Stimulated activated CD8-positive, alpha-beta memory T cell treated with anti-CD3 and anti-CD28 coated beads, Interleukin-4, amount 100 ng/mL, for 24 hours (primary cell): ENCODE measurements around the gene EFCAB12.
"Not testable (repeated sequence)": the region's sequence is repeated elsewhere in the genome, so short reads cannot be mapped to it uniquely, and the experiment has no call there.

Experiments
- DNase-seq: peaks from one replicate; pipeline ENCODE4 v3.0.0-alpha.2; 2020; ENCODE audit warnings: low read depth

Gene EFCAB12

DNA sequence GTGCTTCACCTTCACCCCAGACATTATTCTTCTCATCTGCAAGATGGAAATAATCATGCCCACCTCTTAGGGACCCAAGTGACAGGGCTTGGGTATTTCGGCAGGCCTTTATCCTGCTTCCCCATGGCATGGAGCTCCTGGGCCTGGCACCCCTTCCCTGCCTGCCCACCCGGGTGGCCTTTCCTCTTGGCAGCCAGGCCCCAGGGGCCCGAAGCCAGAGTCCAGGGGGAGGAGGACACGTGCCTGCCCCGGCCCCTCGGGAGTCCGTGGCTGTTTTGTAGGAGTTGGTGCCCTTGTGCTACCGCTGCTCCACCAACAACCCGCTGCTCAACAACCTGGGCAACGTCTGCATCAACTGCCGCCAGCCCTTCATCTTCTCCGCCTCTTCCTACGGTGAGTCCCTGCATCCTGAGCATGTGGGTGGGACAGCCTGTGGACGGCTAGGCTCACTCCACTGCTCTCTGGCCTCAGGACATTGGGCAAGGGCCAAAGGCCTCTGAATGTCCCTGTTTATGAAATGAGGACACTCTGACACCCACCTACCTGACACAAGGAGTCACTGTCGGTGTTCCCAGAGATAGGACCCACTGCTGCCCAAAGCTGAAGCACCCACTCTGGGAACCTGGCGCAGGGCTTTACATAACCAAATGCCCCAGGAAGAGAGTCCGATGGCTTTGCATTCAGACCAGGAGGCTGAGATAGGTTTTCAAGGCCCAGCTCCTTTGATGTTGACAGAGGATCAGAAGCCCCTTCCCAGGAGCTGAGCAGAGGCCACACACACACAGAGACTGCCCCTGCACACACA, 34.5 kb downstream of the EFCAB12 start:
- not testable (repeated sequence) for DNase-seq

DNA sequence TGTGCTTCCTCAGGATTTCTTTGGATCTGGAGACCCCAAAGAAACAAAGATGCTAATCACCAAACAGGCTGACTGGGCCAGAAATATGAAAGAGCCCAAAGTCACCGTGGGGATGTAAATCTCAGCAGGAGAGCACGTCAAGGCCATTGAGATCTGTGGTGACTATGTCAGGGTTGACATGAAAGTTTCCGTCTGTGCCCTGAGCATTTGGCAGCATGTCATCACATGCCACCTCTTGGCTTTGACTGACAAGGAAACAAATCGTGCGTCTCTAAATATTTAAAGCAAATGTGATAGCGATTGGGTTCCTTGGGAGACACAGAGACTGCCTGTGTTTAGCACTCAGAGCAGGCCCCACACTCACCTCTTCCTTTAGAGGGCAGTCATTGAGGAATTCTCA, 35.2 kb downstream of the EFCAB12 start:
- no peak for DNase-seq

DNA sequence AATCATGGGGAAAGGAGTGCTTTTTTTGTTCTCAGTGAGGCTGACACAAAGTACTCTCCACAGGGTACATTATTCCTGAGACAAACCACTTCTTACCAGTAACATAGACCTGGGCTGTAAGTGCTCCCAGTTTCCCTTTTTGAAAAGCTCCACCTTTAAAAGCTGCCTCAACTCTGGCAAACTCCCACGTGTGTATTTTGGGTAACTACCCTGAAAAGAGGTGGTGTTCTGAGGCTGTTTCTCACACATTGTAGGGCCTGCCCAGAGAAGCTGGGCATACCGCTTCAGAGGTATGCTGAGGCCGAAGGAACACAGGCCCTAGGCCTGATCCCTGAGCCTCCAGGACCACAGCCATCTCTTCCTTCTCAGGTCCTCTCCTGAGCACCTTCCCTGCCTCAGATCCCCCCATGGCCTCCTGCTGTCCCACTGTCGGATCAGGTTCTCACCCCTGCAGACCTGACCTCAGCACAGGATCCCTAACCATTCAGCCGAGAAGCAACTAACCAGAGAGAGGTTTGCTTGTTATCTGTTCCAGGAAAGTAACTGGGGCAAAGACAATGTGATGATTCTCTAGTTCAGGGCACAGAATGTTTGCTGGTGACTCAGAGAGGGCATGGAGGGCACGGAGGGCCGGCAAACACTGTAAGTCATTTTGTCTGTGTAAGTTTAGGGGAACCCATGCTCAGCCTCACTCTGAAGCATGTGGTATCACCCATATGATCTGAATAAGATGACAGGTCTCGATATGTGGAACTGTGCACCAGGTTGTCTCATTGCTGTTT, 36.1 kb downstream of the EFCAB12 start:
- DNase-seq, result not testable (repeated sequence)

- DNase-seq, result not testable (repeated sequence)
Observed at GRCh38 chr3:129391583-129391982, 36.9 kb downstream of the EFCAB12 start.

GRCh38 chr3:129389572-129389937, 38.9 kb downstream of the EFCAB12 start:
- DNase-seq, result no peak

- DNase-seq, result not testable (repeated sequence)
Observed at GRCh38 chr3:129388791-129389571, 39.5 kb downstream of the EFCAB12 start.

DNA sequence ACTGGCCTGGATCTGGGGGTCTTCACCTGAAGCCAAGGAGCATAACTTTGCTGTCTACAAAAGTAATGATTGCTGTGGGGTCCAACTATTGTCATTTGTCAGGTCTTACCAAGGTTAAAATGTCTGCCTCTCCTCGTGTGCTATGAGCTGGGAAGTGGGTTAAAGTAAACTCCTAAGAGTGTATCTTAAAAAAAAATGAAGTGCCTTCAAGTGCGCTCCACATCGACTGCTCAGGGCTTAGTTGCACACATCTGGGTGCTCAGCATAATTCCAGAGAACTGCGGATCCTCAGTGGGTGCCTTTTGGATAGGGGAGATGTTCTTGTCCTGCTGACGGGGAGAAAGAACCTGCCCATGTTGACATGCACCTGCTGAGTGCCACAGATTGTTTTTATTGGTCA, 40.9 kb downstream of the EFCAB12 start:
- no peak for DNase-seq

- no peak for DNase-seq
Observed at GRCh38 chr3:129386984-129387383, 41.5 kb downstream of the EFCAB12 start.

- DNase-seq, result not testable (repeated sequence)
Observed at GRCh38 chr3:129385507-129385906, 42.9 kb downstream of the EFCAB12 start.

- no peak for DNase-seq
Observed at GRCh38 chr3:129384594-129385323, 43.7 kb downstream of the EFCAB12 start.

- not testable (repeated sequence) for DNase-seq
Observed at GRCh38 chr3:129384103-129384502, 44.3 kb downstream of the EFCAB12 start.

DNA sequence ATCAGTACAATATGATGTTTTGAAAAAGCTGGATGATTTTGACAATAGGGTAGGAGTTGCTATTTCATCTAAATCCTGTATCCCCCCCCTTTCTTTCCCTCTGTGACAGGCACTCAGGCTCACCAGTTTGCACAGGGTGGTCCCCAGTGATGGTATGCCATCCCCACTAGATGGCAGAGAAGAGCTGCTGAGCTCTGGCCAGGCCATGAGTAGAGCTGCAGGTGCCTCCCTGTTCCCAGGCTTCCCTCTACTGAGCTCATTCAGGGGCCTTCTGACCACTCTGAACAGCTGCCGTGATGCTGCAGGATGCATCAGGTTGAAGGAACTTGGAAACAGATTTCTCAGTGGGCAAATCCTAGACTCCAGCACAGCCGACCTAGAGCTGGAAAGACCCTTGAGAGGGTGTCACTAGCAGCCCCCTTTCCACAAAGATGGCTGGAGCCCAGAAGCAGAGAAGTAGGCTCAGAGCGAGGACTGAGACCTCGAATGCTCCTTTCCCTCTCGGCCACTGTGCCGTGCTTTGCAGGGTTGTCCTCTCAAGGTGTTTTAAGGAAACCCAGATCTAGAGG, 45.1 kb downstream of the EFCAB12 start:
- peak; percentile 16 for DNase-seq

DNA sequence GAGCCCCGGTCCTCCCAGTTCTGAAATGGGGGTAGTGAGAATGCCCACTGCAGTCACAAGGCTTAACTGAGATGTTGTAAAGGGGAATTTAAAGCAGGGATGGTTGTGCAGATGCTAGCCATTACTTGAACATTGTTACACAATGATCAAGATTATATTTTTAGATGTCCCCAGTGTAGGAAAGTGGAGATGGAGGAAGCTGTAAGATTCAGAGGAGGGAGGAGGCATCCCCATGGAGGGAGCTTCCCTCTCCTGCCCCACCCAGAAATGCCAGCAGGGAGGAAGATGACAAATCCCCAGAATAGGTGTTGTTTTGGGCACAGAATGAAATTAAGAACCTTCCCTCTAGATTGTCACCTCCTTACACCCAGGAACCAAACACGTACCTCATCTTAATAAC, 46.1 kb downstream of the EFCAB12 start:
- no peak for DNase-seq

- DNase-seq, result no peak
Observed at GRCh38 chr3:129379582-129380358, 48.7 kb downstream of the EFCAB12 start.

DNA sequence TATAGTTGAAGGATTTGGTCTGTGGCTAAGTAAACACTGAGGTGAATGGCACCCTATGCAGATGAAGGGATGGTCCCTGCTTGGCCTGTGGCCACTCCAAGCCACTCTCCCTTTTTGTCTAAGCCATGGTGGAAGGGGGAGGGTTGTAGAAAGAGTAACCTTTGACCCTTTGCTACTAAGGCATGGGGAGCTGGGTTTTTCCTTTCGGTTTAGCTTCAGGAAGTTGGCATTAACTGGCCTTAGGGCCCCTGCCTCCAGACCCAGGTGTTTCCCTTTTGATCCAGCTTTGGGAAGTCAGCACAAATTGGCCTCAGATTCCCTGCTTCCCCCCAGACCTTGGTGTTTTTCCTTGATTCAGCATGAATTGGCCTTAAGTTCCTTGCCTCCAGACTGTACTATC, 49.5 kb downstream of the EFCAB12 start:
- no peak for DNase-seq

- no peak for DNase-seq
Observed at GRCh38 chr3:129377615-129378014, 50.8 kb downstream of the EFCAB12 start.

GRCh38 chr3:129375099-129375498, 53.3 kb downstream of the EFCAB12 start:
- DNase-seq, result no peak

DNA sequence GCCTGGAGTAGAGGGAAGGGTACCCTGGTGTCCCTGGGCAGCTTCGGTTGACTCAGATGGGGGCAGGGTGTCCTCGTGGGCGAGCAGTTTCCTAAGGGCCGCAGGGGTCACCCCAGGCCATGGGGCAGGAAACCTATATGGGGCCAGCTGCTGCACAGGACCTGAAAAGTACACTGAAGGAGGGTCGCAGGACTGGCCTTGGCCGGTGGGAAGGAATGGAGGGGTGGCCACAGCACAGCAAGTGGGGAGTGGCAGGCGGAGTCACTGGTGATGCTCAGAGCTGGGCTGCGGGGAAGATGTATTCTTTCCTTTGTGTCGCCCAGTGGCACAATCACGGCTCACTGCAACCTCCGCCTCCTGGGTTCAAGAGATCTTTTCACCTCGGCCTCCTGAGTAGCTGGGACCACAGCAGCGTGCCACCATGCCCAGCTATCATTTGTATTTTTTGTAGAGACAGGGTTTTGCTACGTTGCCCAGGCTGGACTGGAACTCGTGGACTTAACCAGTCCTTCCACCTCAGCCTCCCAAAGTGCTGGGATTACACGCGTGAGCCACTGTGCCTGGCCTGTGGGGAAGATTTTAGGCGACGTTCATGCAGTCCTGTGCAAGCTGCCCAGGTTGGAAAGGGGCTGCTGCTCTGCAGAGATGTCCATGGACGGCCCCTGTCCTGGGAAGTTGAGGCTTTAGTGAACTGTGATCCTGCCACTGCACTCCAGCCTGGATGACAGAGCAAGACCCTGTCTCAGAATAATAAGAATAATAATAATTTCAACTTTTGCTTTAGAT, 57.2 kb downstream of the EFCAB12 start:
- no peak for DNase-seq

DNA sequence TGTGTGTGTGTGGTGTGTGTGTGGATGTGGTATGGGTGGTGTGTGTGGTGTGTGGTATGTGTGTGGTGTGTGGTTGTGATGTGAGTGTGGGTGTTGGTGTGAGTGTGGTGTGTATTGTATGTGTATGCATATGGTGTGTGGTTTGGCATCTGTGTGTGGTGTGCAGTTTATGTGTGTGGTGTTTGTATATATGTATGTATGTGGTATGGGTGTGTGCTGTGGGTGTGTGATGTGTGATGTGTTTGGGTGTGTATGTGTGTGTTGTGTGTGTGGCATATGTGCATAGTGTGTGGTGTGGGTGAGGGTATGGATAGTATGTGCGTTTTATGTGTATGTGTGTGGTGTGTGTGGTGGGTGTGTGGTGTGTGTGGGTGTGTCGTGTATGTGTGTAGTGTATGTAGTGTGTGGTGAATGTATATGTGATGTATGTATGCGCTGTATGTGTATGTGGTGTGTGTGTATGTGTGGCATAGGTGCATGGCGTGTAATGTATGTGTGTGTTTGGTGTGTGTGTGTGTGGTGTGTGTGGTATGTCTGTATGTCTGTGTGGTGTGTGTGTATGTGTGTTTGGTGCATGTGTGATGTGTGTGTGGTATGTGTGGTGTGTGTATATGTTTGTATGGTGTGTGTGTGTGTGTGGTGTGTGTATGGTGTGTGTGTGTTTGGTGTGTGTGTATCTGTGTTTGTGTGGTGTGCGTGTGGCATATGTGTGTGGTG, 58.0 kb downstream of the EFCAB12 start:
- no peak for DNase-seq
